Activated T-cell treated with anti-CD3 and anti-CD28 coated beads, Interleukin-2, amount 50 U/mL, for 48 hours (primary cell): ENCODE measurements around the gene CYB561D2.
"Not testable (repeated sequence)": the region's sequence is repeated elsewhere in the genome, so short reads cannot be mapped to it uniquely, and the experiment has no call there.

Experiments used
- DNase-seq, 2 experiments: peaks; one replicate each; pipeline ENCODE4 v3.0.0-alpha.2; 2020

Gene CYB561D2, protein sequence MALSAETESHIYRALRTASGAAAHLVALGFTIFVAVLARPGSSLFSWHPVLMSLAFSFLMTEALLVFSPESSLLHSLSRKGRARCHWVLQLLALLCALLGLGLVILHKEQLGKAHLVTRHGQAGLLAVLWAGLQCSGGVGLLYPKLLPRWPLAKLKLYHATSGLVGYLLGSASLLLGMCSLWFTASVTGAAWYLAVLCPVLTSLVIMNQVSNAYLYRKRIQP

DNA sequence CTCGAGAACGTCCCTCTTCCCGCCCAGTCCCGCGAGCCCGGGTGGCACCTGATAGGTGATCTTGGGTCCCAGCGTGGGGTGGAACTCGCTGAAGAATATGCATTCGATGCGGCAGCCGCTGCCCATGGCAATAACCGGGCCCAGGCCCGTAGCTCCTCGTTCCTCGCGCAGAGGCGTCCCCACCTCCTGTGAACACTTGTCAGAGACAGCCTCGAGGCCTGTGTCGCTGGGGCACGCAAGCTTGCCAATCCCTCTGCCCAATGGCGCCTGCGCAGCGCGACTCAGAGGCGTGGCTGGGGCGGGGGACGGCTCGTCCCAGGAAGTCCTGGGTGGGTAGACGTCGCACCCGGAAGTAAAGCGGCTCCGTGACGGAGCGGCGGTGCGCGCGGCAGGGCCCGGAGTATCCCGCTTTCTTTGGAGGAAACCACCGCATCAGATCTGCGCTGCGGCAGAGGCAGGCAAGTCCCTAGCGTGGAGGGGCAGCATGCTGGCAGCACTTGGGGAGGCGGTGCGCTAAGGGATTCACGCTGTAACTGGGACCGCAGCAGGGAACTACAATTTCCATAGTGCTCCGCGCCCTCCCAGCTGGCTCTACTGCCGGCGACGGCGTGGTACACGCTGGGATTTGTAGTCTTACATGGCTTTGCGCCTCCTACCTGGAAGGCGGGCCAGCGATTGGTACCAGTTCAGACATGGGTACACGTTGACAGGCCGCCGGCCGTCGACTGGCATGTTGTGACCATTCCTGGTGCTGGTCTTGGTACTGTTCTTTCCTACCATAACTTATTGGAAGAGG, at the start of gene CYB561D2, which contains the start of gene NPRL2:
TSS of gene CYB561D2 (plus strand) at position 336 of the 796 bp plus-strand sequence. CDS start 572 bp downstream, outside the sequence.
TSS of gene NPRL2 (minus strand) at position 249 of the 796 bp plus-strand sequence. CDS start at position 126, 123 bp downstream.
- DNase-seq = peak; percentile 100

DNA sequence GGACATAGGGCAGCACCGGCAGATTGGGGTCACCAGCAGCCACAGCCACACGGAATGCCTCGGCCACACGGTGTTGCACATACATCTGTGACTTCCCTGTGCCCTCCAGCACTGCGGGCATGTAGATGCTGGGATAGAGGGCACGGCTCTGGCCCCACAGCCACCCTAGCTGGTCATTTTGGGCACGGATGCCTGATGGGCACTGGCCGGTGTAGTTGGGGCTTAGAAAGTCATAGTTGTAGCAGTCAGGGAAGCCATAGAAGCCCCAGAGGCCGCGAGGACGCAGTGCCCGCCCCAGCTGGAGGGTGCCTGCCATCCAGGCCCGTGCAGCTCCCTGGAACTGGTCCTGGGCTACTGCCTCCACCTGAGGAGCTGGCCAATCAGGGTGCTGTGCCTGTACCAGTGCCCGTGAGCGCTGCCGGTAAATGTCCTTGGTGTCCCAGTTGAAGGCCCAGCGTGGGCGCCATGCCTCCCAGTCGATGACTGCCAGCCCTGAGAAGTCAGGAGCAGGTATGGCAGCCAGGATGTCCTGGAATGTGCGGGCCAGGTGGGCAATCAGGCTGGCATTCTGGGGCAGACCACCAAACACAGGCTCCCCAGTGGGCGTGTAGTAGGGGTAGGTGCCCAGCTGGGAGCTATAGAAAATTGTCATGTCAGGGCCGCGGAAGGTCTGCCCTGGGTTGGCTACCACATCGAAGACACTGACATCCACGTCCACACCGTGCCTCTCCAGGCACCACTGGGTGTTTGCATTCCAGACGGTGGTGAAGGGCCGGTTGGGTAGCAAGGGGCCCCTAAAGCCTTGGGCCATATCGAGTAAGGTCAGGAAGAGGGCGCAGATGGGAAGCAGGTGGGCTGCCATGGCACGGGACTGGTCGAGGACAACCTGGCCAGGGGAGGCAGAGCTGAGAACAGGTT, 48.3 kb upstream of the CYB561D2 start:
- no peak for DNase-seq

DNA sequence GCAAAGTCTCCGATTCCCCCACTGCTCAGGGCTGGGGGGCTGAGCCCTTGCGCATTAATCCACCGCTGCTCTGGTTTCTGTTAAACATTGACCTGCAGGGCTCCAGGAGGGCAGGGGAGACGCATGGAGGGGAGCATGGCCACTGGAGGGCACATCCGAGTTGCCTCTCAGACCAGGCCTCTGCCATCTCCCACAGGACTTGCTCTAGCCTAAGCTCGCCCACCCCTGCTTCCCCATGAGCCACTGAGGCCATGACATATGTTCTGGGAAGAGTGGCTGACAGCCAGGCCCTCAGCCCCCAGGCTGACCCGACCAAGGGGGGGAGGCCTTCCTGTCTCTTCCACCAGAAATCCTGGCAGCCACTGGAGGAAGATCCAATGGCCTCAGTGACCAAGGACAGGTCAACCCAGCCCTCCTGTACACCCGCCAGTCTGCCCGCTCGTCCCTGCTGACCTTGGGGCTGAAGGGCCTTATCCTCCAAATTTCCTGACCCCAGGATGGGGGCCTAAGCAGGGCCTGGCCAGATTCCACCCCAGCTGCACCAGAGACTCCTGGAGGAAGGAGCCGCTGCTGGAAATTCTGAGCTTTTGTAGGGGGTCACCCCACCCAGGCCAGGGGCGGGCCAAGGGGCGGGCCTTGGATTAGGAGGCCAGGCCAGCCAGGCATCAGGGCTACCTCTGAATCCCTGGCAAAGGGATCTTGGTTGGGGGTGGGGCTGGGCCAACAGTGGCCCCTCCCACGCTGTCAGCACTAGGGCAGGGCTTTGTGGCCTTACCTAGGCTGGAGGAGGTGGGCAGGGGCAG, 47.4 kb upstream of the CYB561D2 start, which contains the start of gene HYAL1:
TSS of gene HYAL1 (minus strand) at position 562 of the 803 bp plus-strand sequence. CDS start 618 bp downstream, outside the sequence.
- DNase-seq = no peak

DNA sequence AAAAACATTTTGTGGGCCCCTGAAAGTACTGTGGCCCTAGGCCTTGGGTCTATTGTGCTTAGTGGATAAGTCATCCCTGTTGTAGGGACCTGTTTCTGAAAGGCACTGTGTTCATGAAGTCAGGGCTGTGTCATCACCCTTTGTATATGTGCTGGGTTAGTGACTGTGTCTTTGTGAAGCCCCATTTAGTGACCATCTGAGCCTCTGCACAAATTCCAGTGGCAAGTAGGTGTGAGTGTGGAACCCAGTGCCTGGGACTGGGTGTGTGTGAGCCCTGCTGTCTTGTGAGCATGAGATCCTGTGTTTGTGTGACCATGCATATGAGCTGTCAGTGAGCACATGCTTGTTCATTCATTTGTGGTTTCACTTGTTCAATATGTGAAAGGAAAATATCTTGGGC, 46.1 kb upstream of the CYB561D2 start:
- DNase-seq = peak in 1 of 2 experiments; percentile 47

DNA sequence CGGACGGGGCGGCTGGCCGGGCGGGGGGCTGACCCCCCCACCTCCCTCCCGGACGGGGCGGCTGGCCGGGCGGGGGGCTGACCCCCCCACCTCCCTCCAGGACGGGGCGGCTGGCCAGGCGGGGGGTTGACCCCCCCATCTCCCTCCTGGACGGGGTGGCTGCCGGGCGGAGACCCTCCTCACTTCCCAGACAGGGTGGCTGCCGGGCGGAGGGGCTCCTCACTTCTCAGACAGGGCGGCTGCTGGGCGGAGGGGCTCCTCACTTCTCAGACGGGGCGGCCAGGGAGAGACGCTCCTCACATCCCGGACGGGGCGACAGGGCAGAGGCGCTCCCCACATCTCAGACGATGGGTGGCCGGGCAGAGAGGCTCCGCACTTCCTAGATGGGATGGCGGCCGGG, 38.6 kb upstream of the CYB561D2 start:
- DNase-seq = not testable (repeated sequence)

DNA sequence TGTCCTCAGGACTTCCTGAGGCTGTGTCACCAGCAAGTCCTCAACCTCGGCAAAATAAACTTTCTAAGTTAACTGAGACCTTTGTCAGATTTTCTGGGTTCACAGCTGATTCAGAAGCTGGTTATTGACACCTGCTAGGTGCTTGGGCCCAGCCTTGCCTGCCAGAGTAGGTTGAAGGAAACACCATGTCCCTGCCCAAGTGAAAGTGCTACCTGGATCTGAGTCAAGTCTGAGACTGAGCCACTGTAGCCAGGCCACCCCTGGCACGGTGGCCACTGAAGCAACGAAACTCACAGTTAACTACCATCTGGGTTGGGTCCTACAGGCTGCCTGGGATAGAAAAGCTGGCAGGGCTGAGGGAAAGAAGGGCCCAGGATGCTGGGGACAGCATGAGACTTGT, 36.3 kb upstream of the CYB561D2 start:
- DNase-seq = no peak

DNA sequence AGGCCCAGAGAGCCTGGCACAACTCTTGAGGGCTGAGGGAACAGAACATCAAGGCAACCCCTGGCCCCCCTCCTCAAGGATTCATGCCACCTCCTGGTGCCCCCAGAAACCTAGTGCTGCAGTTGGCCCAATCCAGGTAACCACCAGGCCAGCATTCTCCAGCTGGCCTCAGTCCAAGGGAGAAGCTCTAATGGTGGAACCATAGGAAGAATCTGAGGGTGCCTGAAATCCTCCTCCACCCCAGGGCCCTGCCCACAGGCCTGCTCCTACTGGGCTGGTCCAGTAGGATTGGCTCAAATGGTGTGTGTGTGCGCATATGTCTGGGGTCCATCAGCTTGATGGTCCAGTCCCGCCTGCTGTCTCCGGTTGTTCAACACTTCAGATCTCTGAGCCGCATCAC, 35.8 kb upstream of the CYB561D2 start:
- DNase-seq = no peak

DNA sequence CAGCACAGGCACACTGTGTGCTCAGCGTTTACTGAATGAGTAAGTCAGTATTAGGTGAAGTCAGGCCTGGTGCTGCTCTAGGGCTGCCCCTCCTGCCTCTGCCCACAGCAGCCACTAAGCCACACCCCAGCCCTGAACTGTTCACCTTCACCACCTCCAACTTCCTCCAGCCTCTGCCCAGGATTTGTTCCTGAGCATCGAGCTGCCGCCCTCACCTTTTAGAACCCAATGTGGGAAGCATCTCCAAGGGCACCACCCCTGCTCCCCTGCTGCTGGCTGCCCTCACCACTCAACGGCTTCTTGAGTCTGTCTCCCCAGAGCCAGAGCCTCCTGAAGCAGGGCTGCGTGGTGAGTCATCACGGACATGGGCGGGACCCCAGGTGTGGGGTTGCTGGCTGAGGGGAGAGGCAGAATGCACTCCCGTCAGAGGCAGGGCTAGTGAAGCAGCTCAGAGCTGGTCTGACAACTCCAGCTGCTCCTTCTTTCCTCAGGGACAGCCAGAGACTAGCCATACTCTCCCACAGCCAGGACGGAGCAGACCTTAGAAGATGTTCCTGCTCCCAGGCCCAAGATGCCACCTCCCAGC, 33.9 kb upstream of the CYB561D2 start:
- peak; percentile 62 to 68 for DNase-seq

DNA sequence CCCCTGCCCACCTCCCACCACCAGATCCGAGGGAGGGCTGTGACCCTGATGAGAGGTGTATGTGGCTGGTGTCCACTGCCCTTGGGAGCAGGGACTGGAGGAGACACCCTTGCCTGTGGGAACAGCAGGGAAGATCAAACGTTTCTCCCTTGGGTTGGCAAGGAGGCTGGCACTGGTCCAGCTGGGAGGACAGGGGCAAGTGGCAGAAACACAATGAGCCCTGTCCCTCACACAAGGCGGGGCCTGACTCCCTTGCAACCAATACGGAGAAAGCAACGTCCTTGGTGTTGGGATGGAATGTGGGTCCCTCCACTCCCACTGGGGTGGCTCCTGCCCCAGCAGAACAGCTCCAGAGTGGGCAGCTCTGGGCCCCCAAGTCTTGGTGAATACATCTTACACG, 33.4 kb upstream of the CYB561D2 start:
- no peak for DNase-seq

DNA sequence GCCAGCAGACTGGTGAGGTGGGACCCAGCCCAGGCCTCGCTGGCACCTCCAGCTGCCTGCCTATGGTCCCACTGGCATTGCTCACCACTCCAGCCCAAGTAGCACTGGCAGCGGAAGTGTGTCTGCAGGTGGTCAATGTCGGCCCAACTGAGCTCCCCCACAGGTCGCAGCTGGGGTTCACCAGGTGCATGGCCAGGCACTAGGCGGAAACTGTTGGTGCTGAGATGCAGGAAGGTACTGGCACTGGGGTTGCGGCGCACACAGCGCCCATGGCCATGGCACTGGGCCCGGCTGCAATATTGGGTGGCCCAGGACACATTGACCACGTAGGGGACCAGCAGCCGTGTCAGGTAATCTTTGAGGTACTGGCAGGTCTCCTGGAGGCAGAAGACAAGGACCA, 32.5 kb upstream of the CYB561D2 start:
- DNase-seq = no peak

DNA sequence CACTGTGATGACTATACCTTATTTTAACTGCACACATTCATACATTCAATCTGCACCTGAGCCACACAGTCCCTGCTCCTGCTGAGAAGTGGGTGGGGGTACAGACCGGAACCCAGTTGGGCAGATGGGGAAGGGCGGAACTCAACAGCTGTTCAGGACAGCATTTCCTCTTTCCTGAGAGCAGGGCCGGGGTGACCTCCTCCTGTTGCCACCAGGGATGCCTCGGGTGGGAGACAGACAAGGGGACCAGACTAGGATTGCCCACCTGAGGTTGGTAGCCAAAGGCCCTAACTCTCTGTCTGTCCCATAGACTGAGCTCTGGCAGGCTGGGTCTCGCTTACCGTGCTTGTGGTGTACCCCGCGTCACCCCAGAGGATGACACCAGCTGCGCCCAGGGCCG, 32.0 kb upstream of the CYB561D2 start:
- no peak for DNase-seq

DNA sequence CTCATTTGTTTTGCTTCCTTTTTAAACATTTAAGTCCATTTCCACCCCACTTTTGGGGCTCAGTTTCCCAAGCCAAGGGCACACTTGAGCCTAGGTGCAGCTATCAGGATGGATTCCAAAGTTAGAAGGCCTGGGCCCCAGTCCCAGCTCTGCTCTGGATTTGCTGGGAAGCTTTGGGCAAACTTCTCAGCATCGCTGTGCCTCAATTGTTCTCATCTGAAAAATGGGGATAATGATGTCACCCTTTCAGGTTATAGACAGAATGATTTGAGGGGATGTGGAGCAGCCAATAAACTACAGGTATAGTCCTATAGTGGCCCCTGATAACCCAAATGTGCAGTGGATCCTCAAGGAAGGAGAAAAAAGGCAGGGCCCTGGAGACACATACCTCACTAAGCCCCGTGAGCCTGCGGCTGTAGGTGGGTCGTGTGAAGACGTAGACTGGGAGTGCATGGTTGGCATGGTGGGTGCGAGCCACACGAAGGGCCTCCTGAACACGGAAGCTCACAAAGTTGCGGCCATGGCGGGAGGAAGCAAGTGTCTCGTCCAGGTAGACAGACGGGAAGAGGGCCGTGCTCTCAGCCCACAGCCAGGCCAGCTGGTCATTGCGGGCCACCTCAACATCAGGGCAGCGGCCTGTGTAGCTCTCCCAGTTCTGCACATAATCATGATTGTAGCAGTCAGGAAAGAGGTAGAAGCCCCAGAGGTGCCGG, 31.3 kb upstream of the CYB561D2 start:
- DNase-seq = no peak

DNA sequence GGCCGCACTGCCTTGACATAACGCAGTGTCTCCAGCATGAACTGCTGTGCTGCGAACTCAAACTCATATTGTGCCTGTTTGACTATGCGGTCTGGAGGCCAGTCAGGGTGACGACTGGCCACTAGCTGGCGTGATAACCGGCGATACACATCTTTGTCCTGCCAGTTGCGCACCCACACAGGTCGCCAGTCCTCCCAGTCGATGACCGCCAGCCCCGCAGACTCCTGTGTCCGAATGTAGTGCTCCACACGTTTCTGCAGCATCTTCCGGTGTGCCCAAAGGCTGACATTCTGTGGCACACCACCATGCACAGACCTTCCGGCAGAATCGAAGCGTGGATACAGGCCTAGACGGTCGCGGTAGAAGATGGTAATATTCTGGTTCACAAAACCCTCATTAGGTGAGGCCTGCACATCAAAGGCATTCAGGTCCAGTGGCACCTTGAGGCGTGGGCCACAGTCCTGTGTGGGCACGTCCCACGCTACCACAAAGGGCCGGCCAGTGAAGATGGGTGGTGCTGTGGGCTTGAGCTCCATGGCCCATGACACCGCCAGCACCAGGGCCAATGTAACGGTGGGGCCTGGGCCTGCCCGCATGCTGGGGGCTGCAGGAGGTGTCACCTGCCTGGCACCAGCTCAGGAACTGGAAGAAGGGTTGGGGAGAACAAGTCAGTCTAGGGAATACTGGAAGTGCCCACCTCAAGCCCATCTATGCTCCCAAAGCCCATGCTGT, 30.6 kb upstream of the CYB561D2 start:
- DNase-seq = no peak

DNA sequence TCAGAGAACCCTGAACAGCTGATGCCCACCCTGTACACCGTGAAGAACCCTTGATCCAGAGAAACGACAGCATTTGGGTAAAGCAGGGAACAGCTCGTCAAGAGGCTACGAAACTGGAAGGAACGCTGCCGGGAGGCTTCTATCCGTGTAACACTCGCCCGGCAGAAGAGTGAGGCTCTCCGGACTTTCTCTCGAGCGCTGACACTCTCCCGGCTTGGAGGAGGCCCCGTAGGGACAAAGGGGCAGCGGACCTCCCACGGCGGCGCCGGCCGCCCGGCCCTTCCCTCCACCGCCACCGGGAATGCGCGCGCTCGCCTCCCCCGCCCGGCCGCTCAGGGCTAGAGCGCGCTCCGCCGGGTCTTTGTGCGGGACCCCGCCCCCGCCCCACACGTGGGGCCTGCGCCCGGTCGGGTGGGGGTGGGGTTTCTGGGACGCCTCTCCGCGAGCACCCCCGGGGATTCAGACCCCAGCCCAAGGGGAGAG, 29.8 kb upstream of the CYB561D2 start:
- no peak for DNase-seq

DNA sequence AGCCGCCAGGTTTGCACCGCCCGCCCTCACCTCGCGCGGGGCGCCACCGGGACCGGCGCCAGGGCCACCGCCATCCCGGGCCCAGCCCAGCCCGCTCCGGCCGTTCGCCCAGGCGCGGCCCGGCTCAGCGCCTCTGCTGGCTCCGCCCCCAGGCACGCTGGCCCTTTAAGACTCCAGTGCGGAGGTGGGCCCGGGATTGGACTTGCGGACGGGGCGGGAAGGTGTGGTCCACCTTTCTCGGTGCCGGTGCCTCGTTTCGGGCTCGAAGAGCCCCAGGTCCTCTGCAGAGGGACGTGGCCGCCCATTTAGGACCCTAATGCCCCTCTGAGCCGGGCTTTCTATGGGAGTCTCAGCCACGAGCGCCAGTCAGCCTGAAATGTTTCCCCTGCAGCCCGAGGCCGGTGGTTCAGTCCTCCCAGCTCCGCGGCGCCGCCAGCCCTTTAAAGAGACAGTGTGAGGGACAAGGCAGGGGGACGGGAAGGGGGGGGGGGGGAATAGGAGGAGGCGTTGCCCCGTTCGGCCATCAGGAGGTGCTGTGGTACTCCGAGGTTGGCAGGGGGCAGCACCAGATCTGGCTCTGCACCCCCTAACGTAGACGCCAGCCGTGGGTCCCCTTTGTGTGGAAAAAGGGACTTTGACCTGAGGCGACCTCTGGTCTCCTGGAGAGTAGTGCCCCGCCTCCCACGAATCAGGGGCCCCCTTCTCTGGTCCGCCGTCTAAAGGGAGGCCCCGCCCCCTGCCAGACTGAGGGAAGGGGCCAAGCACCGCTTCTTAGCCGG, 29.1 kb upstream of the CYB561D2 start:
- DNase-seq = peak; percentile 92

DNA sequence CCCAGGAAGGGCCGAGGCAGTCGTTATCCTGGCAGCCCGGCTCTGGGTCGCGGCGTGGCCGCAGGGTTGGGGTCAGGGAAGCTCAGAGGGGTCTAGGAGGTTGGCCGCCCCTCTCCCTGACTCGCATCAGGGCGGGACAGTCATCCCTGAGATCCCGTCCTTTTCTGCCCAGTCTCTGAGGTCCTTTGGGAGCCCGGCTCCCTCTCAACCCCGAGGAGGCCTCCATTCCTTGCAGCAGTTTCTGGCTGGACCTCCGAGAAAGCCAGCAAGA, 28.6 kb upstream of the CYB561D2 start:
- DNase-seq = no peak

DNA sequence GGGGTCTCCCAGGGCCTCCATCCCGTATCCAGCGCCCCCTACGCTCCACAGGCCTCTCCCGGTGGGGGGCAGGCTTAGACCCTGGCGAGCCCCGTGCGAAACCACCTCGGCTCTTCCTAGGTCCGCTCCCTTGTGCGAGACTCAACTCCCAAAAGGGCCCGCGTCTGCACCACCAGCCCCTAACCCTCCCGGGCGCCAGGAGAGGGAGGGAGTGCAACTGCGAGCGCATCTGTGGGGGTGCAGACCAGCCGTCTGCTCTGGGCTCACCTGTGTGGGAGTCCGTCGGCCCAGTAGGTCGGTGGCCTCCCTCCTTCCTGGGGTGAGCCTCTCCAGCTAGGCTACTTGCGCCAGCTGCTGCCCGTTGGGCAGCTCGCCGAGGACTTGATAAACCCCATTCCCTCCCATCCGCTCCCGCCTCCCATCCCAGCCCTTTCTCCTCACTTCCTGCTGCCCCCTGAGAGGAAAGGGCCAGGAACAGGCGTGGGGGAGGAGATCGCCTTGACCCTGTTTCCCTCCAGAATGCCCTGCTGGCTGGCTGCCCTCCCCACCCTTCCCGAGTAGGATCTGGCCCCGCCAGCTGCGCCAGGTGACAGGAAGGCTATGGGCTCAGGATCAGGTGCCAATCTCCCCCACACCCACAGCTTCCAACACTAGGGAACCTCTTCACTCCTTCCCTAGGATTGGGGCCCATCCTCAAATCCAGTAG, 28.1 kb upstream of the CYB561D2 start, which contains the start of gene HYAL2:
TSS of gene HYAL2 (minus strand) at position 360 of the 706 bp plus-strand sequence. CDS start 2,256 bp downstream, outside the sequence.
- no peak for DNase-seq

DNA sequence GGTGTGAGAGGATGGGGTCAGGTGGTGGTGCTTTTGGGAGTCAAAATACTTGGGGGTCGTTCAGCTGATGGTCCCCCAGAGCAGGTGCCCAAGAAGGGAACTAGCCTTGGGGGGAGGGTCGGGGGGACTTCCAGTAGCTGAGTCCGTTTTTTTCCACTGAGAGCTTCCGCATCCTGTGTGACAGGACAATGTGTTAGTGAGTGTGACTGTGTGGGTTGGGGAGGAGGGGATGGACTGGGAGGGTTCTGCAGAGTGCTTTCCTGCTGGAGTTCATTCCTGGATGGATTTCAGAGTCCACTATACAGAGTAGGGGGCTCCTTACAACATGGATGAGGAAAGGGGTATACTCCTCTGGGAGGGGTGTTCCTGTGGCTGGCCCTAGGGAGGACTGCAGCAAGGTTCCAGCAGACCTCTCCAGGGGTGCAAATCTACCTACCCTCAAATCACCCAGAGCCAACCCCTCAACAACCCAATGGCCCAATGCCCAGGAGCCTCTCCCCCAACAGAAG, 27.5 kb upstream of the CYB561D2 start:
- no peak for DNase-seq
